ENCODE measurements around the gene UACA.

- no peak for TF ChIP-seq JUN (IDR thresholded peaks at IDR 0.05; ENCODE audit: low read depth, low read length)
- no peak for TF ChIP-seq GABPA (IDR thresholded peaks at IDR 0.05; ENCODE audit: borderline replicate concordance, insufficient read depth, low read length)
- no peak for TF ChIP-seq CEBPB (IDR thresholded peaks at IDR 0.05; ENCODE audit: low read depth, low read length)
- no peak for TF ChIP-seq POLR2A (IDR thresholded peaks at IDR 0.05; ENCODE audit: control extremely low read depth in 1 of 2, low read depth in 2 of 2, low read length in 2 of 2)
- no peak for TF ChIP-seq POLR2AphosphoS5 (IDR thresholded peaks at IDR 0.05; ENCODE audit: low read depth, low read length)
- TF ChIP-seq CTCF (IDR thresholded peaks at IDR 0.05; ENCODE audit: control extremely low read depth in 1 of 3, insufficient read depth in 1 of 3, low read depth in 1 of 3, low read length in 3 of 3) = no peak
Measured at GRCh38 chr15:70651303-70651845, 112.0 kb downstream of the UACA start.
